Measurements from ENCODE around the gene CXCL6. TPM values are rescaled to one million over a fixed set of nuclear protein-coding genes. Genes with fewer than 3 reads are reported as not detected.

CXCL6 gene
- total RNA-seq, 2 donors from 2014 or later = not detected

- ATAC-seq (no peak), DNase-seq (no peak)
- Mint-ChIP-seq H3K27me3 (peaks cover 13% of the 10 kb centered on the region), H3K4me1 (peaks cover 2% of the 10 kb centered on the region), H3K36me3 (ENCODE audit: low read depth) (no peaks in the 10 kb centered on the region), H3K27ac (no peak overlapping the region), H3K4me3 (no peak overlapping the region)
- no peaks in the 10 kb centered on the region for H3K9me3 ChIP-seq (ENCODE audit: control insufficient read depth, low read length, poor library complexity, severe bottlenecking)
Measured at GRCh38 chr4:73864961-73865360, 28.5 kb downstream of the CXCL6 start.

DNA sequence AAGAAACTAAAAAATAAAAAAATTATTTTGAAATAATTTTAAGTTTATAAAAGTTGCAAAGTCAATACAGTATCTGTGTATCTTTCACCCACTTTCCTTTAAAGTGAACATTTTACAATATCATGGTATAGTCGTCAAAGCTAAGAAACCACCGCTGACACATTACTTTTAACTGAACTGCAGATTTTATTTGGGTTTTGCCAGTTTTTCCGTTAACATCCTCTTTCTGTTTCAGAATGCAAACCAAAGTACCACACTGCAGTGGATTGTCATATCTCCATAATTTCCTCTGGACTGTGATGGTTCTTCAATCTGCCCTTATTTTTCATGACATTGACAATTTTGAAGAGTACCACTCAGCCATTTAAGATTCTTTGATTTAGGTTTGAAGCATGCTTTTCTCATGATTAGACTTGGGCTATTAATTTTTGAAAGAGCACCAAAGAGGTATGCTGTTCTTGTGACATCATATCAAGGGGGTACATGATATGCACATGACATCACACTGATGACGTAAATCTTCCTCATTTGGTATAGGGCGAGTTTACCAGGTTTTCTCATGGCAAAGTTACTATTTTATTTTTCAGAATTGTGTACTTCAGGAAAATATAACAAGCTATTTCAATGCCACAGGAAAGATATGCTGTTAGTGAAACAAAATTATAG, 29.1 kb downstream of the CXCL6 start:
- DNase-seq (no peak), ATAC-seq (no peak)
- Mint-ChIP-seq H3K4me1 (peaks cover 2% of the 10 kb centered on the region), H3K27ac (no peak overlapping the region), H3K36me3 (ENCODE audit: low read depth) (no peaks in the 10 kb centered on the region), H3K4me3 (no peak overlapping the region), H3K27me3 (peaks cover 13% of the 10 kb centered on the region)
- no peaks in the 10 kb centered on the region for H3K9me3 ChIP-seq (ENCODE audit: control insufficient read depth, low read length, poor library complexity, severe bottlenecking)

GRCh38 chr4:73866246-73866645, 29.8 kb downstream of the CXCL6 start:
- no peak for DNase-seq
- no peaks in the 10 kb centered on the region for H3K36me3 Mint-ChIP-seq (ENCODE audit: low read depth)
- H3K4me1 Mint-ChIP-seq = peaks cover 2% of the 10 kb centered on the region

DNA sequence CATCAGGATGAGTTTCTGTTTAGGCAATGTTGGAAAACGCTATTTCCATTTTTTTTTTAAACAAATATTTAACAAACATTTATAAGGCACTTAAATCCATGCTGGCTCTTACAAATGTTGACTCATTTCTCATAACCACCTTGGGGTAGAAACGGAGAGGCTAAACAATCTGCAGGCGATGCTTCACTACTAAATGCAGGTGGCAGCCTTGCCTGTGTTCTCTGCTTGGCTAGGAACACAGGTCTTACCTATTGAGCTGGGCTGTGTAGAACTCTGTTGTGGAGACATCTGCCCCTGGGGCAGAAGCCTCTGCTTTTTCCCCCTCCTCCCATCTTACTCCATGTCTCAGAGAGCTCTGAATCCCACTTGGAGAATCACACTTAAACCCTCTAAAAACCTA, 31.3 kb downstream of the CXCL6 start:
- H3K27me3 Mint-ChIP-seq = peaks cover 13% of the 10 kb centered on the region
- H3K4me1 Mint-ChIP-seq = peaks cover 2% of the 10 kb centered on the region
- H3K4me3 Mint-ChIP-seq = no peak overlapping the region
- no peaks in the 10 kb centered on the region for H3K36me3 Mint-ChIP-seq (ENCODE audit: low read depth)
- H3K9me3 ChIP-seq (ENCODE audit: control insufficient read depth, low read length, poor library complexity, severe bottlenecking) = no peaks in the 10 kb centered on the region
- DNase-seq (no peak), ATAC-seq (no peak)
- H3K27ac Mint-ChIP-seq = no peak overlapping the region

More at GRCh38 chr4:73866246-73866645, 29.8 kb downstream of the CXCL6 start:
- Mint-ChIP-seq H3K27ac (no peak overlapping the region), H3K4me3 (no peak overlapping the region), H3K27me3 (peaks cover 13% of the 10 kb centered on the region)
- no peak for ATAC-seq
- H3K9me3 ChIP-seq (ENCODE audit: control insufficient read depth, low read length, poor library complexity, severe bottlenecking) = no peaks in the 10 kb centered on the region

GRCh38 chr4:73868206-73869129, 32.0 kb downstream of the CXCL6 start:
- H3K27me3 Mint-ChIP-seq = peaks cover 13% of the 10 kb centered on the region
- H3K4me3 Mint-ChIP-seq = no peak overlapping the region
- ATAC-seq (no peak), DNase-seq (no peak)
- H3K36me3 Mint-ChIP-seq (ENCODE audit: low read depth) = no peaks in the 10 kb centered on the region
- peaks cover 2% of the 10 kb centered on the region for H3K4me1 Mint-ChIP-seq
- no peak overlapping the region for H3K27ac Mint-ChIP-seq
- H3K9me3 ChIP-seq (ENCODE audit: control insufficient read depth, low read length, poor library complexity, severe bottlenecking) = no peaks in the 10 kb centered on the region

GRCh38 chr4:73869130-73870055, 32.9 kb downstream of the CXCL6 start, which contains the start of gene CXCL1:
CXCL1 (plus strand) TSS chr4:73869393; CDS start chr4:73869471, 78 bp downstream.
- H3K4me3 Mint-ChIP-seq = peak within 1 kb of the TSS; percentile 39
- DNase-seq (no peak), ATAC-seq (no peak)
- peaks cover 13% of the 10 kb centered on the region for H3K27me3 Mint-ChIP-seq
- H3K36me3 Mint-ChIP-seq (ENCODE audit: low read depth) = no peaks in the 10 kb centered on the region
- H3K9me3 ChIP-seq (ENCODE audit: control insufficient read depth, low read length, poor library complexity, severe bottlenecking) = no peaks in the 10 kb centered on the region
- peaks cover 2% of the 10 kb centered on the region for H3K4me1 Mint-ChIP-seq
- H3K27ac Mint-ChIP-seq = no peak within 1 kb of the TSS

DNA sequence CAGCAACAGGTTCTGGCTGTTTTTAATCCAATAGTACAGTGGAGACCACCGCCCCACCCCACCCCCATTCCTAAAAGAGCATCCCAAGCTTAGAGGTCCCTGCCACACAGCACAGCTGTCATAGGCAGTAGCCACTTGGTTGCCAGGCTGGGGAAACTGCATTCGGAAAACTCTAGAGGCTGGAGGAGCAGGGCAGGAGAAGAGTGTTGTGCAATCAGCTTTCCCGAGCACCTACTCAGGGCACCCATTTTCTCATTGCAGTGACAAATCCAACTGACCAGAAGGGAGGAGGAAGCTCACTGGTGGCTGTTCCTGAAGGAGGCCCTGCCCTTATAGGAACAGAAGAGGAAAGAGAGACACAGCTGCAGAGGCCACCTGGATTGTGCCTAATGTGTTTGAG, 33.8 kb downstream of the CXCL6 start:
- no peak overlapping the region for H3K4me3 Mint-ChIP-seq
- ATAC-seq (no peak), DNase-seq (no peak)
- H3K27ac Mint-ChIP-seq = no peak overlapping the region
- no peaks in the 10 kb centered on the region for H3K9me3 ChIP-seq (ENCODE audit: control insufficient read depth, low read length, poor library complexity, severe bottlenecking)
- peaks cover 13% of the 10 kb centered on the region for H3K27me3 Mint-ChIP-seq
- H3K36me3 Mint-ChIP-seq (ENCODE audit: low read depth) = no peaks in the 10 kb centered on the region
- H3K4me1 Mint-ChIP-seq = peaks cover 2% of the 10 kb centered on the region

- Mint-ChIP-seq H3K4me3 (no peak overlapping the region), H3K36me3 (ENCODE audit: low read depth) (no peaks in the 10 kb centered on the region), H3K27ac (no peak overlapping the region), H3K4me1 (peaks cover 2% of the 10 kb centered on the region), H3K27me3 (peaks cover 13% of the 10 kb centered on the region)
- H3K9me3 ChIP-seq (ENCODE audit: control insufficient read depth, low read length, poor library complexity, severe bottlenecking) = no peaks in the 10 kb centered on the region
- DNase-seq = no peak
- no peak for ATAC-seq
Measured at GRCh38 chr4:73870768-73871167, 34.3 kb downstream of the CXCL6 start.

- no peak overlapping the region for H3K27ac Mint-ChIP-seq
- DNase-seq = no peak
- no peaks in the 10 kb centered on the region for H3K9me3 ChIP-seq (ENCODE audit: control insufficient read depth, low read length, poor library complexity, severe bottlenecking)
- no peak overlapping the region for H3K4me3 Mint-ChIP-seq
- H3K36me3 Mint-ChIP-seq (ENCODE audit: low read depth) = no peaks in the 10 kb centered on the region
- ATAC-seq = no peak
- H3K4me1 Mint-ChIP-seq = peaks cover 2% of the 10 kb centered on the region
- H3K27me3 Mint-ChIP-seq = peaks cover 13% of the 10 kb centered on the region
Measured at GRCh38 chr4:73871511-73872310, 35.2 kb downstream of the CXCL6 start.

DNA sequence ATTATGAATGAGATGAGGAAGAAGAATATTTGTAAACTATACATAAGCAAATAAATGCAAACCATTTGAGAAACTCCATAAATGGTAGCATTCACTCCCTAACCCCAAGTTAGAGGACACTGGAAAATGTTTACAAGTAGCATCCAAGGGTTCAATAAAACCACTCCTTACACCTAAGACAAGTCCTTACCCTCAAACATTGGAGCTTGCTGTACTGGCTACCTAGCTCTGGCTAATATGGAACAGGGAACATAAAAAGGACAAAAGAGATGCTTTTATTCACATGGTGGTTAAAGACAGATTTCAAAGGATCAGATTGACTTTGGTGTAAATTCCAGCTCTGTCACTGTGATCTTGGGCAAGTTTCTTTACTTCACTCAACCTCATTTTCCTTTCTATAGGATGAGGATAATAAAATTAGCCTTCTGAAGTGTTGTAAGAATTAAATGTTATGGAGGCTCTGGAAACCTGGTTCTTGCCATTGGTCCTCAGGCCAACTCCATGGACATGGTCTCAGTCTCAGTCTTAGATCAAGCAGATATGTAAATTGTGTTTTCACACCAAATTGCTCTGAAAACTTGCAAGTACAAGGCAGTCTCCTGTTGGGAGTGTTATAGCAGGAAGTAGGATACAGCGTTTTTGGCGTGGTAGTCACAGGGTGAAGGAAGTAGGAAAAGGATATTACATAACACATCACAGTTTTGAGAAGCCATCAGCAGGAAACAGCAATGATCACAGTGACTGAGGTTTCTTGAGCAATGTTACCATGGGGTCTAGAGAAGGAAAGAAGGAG, 36.0 kb downstream of the CXCL6 start:
- no peak overlapping the region for H3K27ac Mint-ChIP-seq
- H3K9me3 ChIP-seq (ENCODE audit: control insufficient read depth, low read length, poor library complexity, severe bottlenecking) = no peaks in the 10 kb centered on the region
- no peaks in the 10 kb centered on the region for H3K36me3 Mint-ChIP-seq (ENCODE audit: low read depth)
- peaks cover 13% of the 10 kb centered on the region for H3K27me3 Mint-ChIP-seq
- no peak overlapping the region for H3K4me3 Mint-ChIP-seq
- no peak for DNase-seq
- H3K4me1 Mint-ChIP-seq = peaks cover 2% of the 10 kb centered on the region
- no peak for ATAC-seq

DNA sequence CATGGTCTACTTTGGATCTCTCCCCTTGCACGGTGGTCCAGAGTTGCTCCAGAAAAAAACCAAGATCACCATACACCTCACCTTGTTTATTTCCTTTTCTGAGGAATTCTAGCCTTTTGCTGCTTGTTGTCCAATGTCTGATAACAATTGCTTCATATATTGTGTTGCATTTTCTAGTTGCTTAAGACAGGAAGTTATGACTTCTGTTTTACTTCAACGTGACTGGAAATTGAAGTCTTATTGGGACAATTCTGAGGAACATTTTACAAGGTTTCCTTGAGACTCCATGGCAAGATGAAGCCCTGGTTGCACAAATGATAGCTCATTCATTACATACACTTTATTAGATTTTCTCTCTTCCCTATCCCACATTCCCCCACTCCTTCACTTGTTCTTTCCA, 37.9 kb downstream of the CXCL6 start:
- Mint-ChIP-seq H3K4me1 (peaks cover 2% of the 10 kb centered on the region), H3K27ac (no peak overlapping the region), H3K27me3 (no peaks in the 10 kb centered on the region), H3K4me3 (no peak overlapping the region), H3K36me3 (ENCODE audit: low read depth) (no peaks in the 10 kb centered on the region)
- DNase-seq (no peak), ATAC-seq (no peak)
- H3K9me3 ChIP-seq (ENCODE audit: control insufficient read depth, low read length, poor library complexity, severe bottlenecking) = no peaks in the 10 kb centered on the region

DNA sequence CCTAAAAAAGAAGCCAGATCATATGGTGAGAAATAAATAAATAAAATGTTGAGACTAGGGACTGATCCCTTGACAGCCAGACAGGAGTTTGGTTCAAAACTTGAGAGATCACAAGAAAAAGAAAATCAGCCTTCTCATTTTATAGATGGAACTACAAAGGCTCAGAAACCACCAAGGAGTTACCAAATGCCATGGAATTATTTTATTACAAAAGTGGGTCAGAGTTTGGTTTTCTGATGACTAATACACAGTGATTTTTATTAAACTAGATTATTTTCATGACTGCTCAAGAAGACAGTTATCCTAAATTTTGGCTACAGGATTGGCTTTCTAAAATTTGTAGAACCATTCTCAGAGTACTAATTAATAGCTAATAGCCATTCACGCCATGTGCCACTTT, 38.9 kb downstream of the CXCL6 start:
- no peak overlapping the region for H3K27ac Mint-ChIP-seq
- H3K36me3 Mint-ChIP-seq (ENCODE audit: low read depth) = no peaks in the 10 kb centered on the region
- ATAC-seq (no peak), DNase-seq (no peak)
- no peaks in the 10 kb centered on the region for H3K9me3 ChIP-seq (ENCODE audit: control insufficient read depth, low read length, poor library complexity, severe bottlenecking)
- no peaks in the 10 kb centered on the region for H3K27me3 Mint-ChIP-seq
- no peak overlapping the region for H3K4me3 Mint-ChIP-seq
- no peaks in the 10 kb centered on the region for H3K4me1 Mint-ChIP-seq
